K562 (cell line): ENCODE results near the gene DIS3L2. TPM values are rescaled to one million over a fixed set of nuclear protein-coding genes. Genes with fewer than 3 reads are reported as not detected.

Experiments
- ATAC-seq: fragments of 200-7000 bp; cut with Tn5 transposase; 3 replicates; pipeline ENCODE4 v1.9.1; 2020; ENCODE audit warnings: moderate library complexity
- BruUV-seq: library from RNA; stranded (reverse); fragments of 400-500 nt; replicated peaks from 2 replicates; lab custom pipeline; 2021; lab: Mats Ljungman, UMichigan
- CTCF ChIA-PET: fragments of 300-600 bp; formaldehyde crosslinking; extraction: SDS; loops from one replicate; lab custom pipeline; 2021; ENCODE audit warnings: low intra/inter-chr PET ratio; lab: Yijun Ruan, JAX
- POLR2A ChIA-PET: fragments of 300-600, 350-650 bp; sonication (Branson Sonifier 250); formaldehyde crosslinking; extraction: SDS; loops from one replicate; lab custom pipeline; 2021; ENCODE audit warnings: antibody characterized with exemption, inconsistent platforms; lab: Yijun Ruan, JAX
- DNase-seq, 4 experiments: peaks; one replicate each; pipeline versions ENCODE4 v3.0.0 to v3.0.0-alpha.2; 2011 to 2018; ENCODE audit warnings: low spot score in 3 of 4, mixed read lengths in 3 of 4; ENCODE audit errors: extremely low read depth in 1 of 4
- FAIRE-seq: peaks from 2 replicates; lab custom pipeline; 2011; peaks lifted over from hg19 to GRCh38; lab: Jason Lieb, UNC
- H2AFZ ChIP-seq: 2 replicates; pipeline ENCODE4 v1.6.0; 2011; ENCODE audit warnings: low read depth, low read length, control low read depth, inconsistent platforms
- H3K27ac ChIP-seq: fragments of 200-600 bp; 3 replicates; pipeline ENCODE4 v1.8.0; 2011; ENCODE audit warnings: low read depth, mild to moderate bottlenecking, control low read depth, inconsistent platforms, low read length, moderate library complexity, mixed read lengths; ENCODE audit errors: extremely low read depth
- H3K27me3 ChIP-seq, 2 experiments: fragments of 300-600 bp in 1 of 2; 2 replicates in 1 of 2; 3 replicates in 1 of 2; pipeline versions ENCODE4 v1.6.0 to v1.8.0; 2011; ENCODE audit warnings: inconsistent platforms in 2 of 2, low read length in 2 of 2, mild to moderate bottlenecking in 1 of 2, mixed read lengths in 1 of 2, moderate library complexity in 1 of 2; ENCODE audit not compliant: control insufficient read depth in 2 of 2, insufficient read depth in 2 of 2
- H3K36me3 ChIP-seq: fragments of 300-600 bp; 3 replicates; pipeline ENCODE4 v1.8.0; 2011; ENCODE audit warnings: mild to moderate bottlenecking, low read length, inconsistent platforms; ENCODE audit not compliant: control insufficient read depth, insufficient read depth
- H3K4me1 ChIP-seq, 2 experiments: fragments of 200-600 bp in 1 of 2; replicated peaks in 1 of 2; 2 replicates in 1 of 2; 3 replicates in 1 of 2; pipeline versions ENCODE4 v1.5.1 to v1.8.0; 2011; ENCODE audit warnings: inconsistent platforms in 2 of 2, low read length in 2 of 2, mild to moderate bottlenecking in 1 of 2, mixed read lengths in 1 of 2, moderate library complexity in 1 of 2; ENCODE audit not compliant: control insufficient read depth in 2 of 2, insufficient read depth in 2 of 2
- H3K4me2 ChIP-seq: 2 replicates; pipeline ENCODE4 v1.6.1; 2011; ENCODE audit warnings: low read length, control low read depth, inconsistent platforms, mixed read lengths; ENCODE audit not compliant: insufficient read depth
- H3K4me3 ChIP-seq: fragments of 200-600 bp; sonication (generic), shearing (Covaris generic); 2 replicates; pipeline ENCODE4 v1.5.1; 2016; ENCODE audit warnings: control low read depth, inconsistent platforms
- H3K79me2 ChIP-seq: fragments of 200-600 bp; 3 replicates; pipeline ENCODE4 v1.8.0; 2011; ENCODE audit warnings: low read length, inconsistent platforms; ENCODE audit not compliant: control insufficient read depth, insufficient read depth
- H3K9ac ChIP-seq, 2 experiments: 2 replicates each; pipeline versions ENCODE4 v1.6.0 to v1.6.1; 2011; ENCODE audit warnings: low read depth in 2 of 2, low read length in 2 of 2, control low read depth in 1 of 2, inconsistent platforms in 1 of 2, mild to moderate bottlenecking in 1 of 2, mixed read lengths in 1 of 2; ENCODE audit not compliant: insufficient read depth in 1 of 2
- H3K9me1 ChIP-seq: one replicate; pipeline ENCODE4 v1.6.0; 2011; ENCODE audit warnings: inconsistent platforms, mild to moderate bottlenecking, low read length, moderate library complexity; ENCODE audit not compliant: control insufficient read depth, insufficient read depth
- H3K9me3 ChIP-seq: replicated peaks from 2 replicates; pipeline ENCODE4 v1.5.1; 2011; ENCODE audit warnings: low read depth, low read length, inconsistent platforms; ENCODE audit not compliant: control insufficient read depth, insufficient read depth
- H4K20me1 ChIP-seq: replicated peaks from 2 replicates; pipeline ENCODE4 v1.6.1; 2011; ENCODE audit warnings: low read length, inconsistent platforms, mixed read lengths; ENCODE audit not compliant: control insufficient read depth, insufficient read depth
- DNMT1 ChIP-seq: fragments of 450-650 bp; IDR thresholded peaks from 2 replicates; pipeline ENCODE4 v1.6.1; 2016; ENCODE audit warnings: antibody characterized with exemption, mild to moderate bottlenecking
- KLF16 ChIP-seq: IDR thresholded peaks from 2 replicates; pipeline ENCODE4 v1.6.1; 2016; ENCODE audit warnings: antibody characterized with exemption
- RB1 ChIP-seq: fragments of 450-650 bp; IDR thresholded peaks from 2 replicates; pipeline ENCODE4 v1.6.1; 2017; ENCODE audit warnings: low read depth, mild to moderate bottlenecking
- WGBS: fragments of 100-300 bp; shearing (Covaris generic); methylation state at CpG from one replicate; pipeline ENCODE4 v1.1.6; 2016; ENCODE audit warnings: low coverage, mixed read lengths; ENCODE audit not compliant: insufficient coverage; ENCODE audit errors: missing lambda C conversion rate; 5-methylcytosine and 5-hydroxymethylcytosine counted together
- in situ Hi-C: fragments of 300-500 bp; cut with MboI; formaldehyde crosslinking; loops from 4 replicates; pipeline ENCODE4 v1.15.0; 2018; ENCODE audit warnings: inconsistent platforms, mixed read lengths
- intact Hi-C: fragments of 100-400 bp; cut with micrococcal nuclease; formaldehyde crosslinking; loops from 2 replicates; pipeline ENCODE4 v1.14.2; 2022
- polyA plus RNA-seq, 8 experiments: library from polyadenylated mRNA; depleted of rRNA in 4 of 8; stranded (reverse) in 5 of 8; unstranded in 3 of 8; fragments of >200 nt; fragmentation: Nextera tagmentation in 2 of 8; fragmentation: Illumina TruSeq in 1 of 8; extraction: Ambion mirVana in 2 of 8; extraction: Trizol in 1 of 8; gene quantifications; 2 replicates each; pipeline versions ENCODE4 v1.2.1 to v1.2.3, GENCODE V29; 2011 to 2014; ENCODE audit warnings: inconsistent platforms in 1 of 8, missing spikeins in 1 of 8
- total RNA-seq, 7 experiments: library from RNA; depleted of rRNA in 6 of 7; stranded (reverse); fragments of >200 nt in 6 of 7; fragmentation: Illumina TruSeq in 2 of 7; extraction: Trizol in 2 of 7; gene quantifications; 2 replicates each; pipeline versions ENCODE4 v1.2.1 to v1.2.3, GENCODE V29; 2011 to 2021; ENCODE audit warnings: low replicate concordance in 1 of 7
- TF ChIP-seq, protein P1 (sequence below): sonication (generic); formaldehyde crosslinking; IDR thresholded peaks from 2 replicates; pipeline ENCODE4 v1.8.1; 2023; ENCODE audit warnings: mild to moderate bottlenecking, missing genetic modification reagents
- TF ChIP-seq, protein P2 (sequence below), 2 experiments: fragments of 450-650 bp; IDR thresholded peaks; 2 replicates each; pipeline ENCODE4 v1.6.1; 2016; ENCODE audit warnings: mild to moderate bottlenecking in 2 of 2, borderline replicate concordance in 1 of 2, low read depth in 1 of 2, moderate library complexity in 1 of 2
- TF ChIP-seq, protein P3 (sequence below): fragments of 450-650 bp; IDR thresholded peaks from 2 replicates; pipeline ENCODE4 v1.6.1; 2017; ENCODE audit warnings: antibody characterized with exemption, mild to moderate bottlenecking

Gene DIS3L2
- total and polyA plus RNA-seq, 9 of the 15 experiments (the other 6 are each of a cell fraction or from before 2014, with no cell fraction given) = 1.5 to 19.2 (median 11.2) TPM

DNA sequence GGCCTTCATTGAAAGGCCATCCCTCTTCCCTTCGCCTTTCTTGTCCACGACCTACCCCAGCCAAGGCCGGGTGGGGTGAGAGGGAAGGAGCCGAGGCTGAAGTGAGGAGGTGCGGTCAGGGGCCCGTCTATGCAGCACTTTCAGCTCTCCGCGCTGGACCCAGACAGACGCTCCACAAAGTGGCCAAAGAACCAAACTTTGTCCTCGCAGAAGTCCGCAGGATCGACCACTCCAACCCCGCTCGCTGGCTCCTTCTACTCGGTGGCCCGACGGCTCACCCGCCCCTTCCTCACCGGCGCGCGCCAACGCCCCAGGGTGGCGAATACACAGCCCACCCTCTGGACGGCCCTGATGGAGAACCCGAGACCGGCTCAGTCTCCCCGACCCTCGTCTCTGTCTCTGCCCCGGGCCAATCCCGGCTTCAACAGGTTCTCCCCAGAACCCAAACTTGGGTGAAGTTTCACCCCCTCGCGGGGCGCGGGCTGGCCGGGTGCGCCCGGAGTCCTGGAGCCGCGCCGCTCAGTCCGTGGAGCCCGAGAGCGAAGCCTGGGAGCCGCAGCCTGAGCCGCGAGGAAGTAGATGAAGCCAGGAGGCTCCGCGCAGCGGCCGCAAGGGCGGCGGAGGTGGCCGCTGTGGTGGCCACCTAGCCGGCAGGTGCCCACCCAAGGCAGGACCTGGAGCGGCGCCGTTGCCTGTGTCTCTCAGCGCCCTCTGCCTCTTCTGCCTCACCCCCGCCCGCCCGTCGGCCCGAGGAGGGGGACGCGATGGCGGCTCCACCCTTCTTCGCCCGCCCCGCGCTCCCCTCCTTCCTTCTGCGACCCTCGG, 390.4 kb downstream of the DIS3L2 start:
- FAIRE-seq = no peak
- Histone ChIP-seq H2AFZ (no peak overlapping the region), H3K4me1 (no peaks in the 10 kb centered on the region; a peak in 1 of 5 replicates), H3K9ac (no peak overlapping the region), H3K79me2 (no peaks in the 10 kb centered on the region), H3K4me2 (no peak overlapping the region), H3K27ac (no peak overlapping the region), H3K4me3 (no peak overlapping the region), H3K36me3 (no peaks in the 10 kb centered on the region), H4K20me1 (no peaks in the 10 kb centered on the region), H3K9me1 (no peaks in the 10 kb centered on the region), H3K27me3 (peaks cover 0 to 55% of the 10 kb centered on the region in 2 experiments; a peak in 3 of 5 replicates), H3K9me3 (no peaks in the 10 kb centered on the region)
- BruUV-seq = no TSS peak
- no peak for ATAC-seq
- ChIA-PET POLR2A (interaction anchor here (0.6 kb wide), 1 partner anchor 44 kb away, joined by 4 read pairs; no protein-coding TSS in a partner anchor), CTCF (no interaction called here)
- in situ Hi-C loops = no loop called here
- WGBS = 18% methylated on average over 31 of the region's 73 CpGs
- intact Hi-C loops = no loop called here
- no peak for DNase-seq
- TF ChIP-seq, protein P1, sequence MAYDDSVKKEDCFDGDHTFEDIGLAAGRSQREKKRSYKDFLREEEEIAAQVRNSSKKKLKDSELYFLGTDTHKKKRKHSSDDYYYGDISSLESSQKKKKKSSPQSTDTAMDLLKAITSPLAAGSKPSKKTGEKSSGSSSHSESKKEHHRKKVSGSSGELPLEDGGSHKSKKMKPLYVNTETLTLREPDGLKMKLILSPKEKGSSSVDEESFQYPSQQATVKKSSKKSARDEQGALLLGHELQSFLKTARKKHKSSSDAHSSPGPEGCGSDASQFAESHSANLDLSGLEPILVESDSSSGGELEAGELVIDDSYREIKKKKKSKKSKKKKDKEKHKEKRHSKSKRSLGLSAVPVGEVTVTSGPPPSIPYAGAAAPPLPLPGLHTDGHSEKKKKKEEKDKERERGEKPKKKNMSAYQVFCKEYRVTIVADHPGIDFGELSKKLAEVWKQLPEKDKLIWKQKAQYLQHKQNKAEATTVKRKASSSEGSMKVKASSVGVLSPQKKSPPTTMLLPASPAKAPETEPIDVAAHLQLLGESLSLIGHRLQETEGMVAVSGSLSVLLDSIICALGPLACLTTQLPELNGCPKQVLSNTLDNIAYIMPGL (CRISPR knock-in tag) = no peak
- TF ChIP-seq RB1 = no peak
- TF ChIP-seq, protein P2, sequence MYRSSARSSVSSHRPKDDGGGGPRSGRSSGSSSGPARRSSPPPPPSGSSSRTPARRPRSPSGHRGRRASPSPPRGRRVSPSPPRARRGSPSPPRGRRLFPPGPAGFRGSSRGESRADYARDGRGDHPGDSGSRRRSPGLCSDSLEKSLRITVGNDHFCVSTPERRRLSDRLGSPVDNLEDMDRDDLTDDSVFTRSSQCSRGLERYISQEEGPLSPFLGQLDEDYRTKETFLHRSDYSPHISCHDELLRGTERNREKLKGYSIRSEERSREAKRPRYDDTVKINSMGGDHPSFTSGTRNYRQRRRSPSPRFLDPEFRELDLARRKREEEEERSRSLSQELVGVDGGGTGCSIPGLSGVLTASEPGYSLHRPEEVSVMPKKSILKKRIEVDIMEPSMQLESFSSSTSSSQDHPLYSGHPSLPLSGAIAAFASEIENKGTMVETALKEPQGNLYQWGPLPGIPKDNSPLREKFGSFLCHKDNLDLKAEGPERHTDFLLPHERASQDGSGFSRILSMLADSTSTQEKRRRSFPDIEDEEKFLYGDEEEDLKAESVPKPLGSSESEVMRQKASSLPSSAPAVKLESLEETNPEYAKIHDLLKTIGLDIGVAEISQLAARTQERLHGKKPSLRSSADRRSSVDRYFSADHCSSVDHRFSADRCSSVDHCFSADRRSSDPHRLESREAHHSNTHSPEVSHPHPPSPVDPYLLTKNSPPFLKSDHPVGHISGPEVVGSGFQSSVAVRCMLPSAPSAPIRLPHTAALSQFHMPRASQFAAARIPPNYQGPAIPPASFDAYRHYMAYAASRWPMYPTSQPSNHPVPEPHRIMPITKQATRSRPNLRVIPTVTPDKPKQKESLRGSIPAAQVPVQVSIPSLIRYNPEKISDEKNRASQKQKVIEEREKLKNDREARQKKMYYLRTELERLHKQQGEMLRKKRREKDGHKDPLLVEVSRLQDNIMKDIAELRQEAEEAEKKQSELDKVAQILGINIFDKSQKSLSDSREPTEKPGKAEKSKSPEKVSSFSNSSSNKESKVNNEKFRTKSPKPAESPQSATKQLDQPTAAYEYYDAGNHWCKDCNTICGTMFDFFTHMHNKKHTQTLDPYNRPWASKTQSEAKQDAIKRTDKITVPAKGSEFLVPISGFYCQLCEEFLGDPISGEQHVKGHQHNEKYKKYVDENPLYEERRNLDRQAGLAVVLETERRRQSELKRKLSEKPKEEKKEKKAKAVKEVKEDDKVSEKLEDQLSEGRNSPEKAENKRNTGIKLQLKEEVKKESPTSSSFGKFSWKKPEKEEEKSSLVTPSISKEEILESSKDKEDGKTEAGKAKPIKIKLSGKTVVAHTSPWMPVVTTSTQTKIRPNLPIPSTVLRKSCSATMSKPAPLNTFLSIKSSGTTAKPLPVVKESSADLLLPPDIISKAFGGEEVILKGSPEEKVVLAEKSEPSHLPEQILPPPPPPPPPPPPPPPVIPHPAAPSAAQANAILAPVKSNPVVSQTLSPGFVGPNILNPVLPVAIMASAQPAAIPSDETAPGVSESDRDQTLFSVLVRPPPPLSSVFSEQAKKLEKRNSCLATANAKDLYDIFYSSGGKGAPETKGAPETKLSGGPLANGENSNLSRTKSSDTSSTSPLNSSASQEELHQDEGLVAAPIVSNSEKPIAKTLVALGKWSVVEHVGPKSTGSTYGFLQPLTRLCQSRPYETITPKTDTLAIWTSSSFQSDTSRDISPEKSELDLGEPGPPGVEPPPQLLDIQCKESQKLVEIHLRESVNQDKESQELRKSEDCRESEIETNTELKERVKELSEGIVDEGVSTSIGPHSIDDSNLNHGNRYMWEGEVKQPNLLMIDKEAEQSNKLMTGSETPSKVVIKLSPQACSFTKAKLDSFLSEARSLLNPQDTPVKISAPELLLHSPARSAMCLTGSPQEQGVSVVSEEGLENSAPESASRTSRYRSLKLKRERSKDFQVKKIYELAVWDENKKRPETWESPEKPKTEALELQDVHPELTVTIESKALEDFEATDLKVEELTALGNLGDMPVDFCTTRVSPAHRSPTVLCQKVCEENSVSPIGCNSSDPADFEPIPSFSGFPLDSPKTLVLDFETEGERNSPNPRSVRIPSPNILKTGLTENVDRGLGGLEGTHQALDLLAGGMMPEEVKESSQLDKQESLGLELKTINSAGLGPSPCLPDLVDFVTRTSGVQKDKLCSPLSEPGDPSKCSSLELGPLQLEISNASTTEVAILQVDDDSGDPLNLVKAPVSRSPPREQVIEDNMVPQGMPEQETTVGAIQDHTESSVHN (IDR thresholded peaks at IDR 0.05; ENCODE audit: borderline replicate concordance in 1 of 2, low read depth in 1 of 2) = no peak
- no peak for TF ChIP-seq KLF16
- no peak for TF ChIP-seq DNMT1
- TF ChIP-seq, protein P3, sequence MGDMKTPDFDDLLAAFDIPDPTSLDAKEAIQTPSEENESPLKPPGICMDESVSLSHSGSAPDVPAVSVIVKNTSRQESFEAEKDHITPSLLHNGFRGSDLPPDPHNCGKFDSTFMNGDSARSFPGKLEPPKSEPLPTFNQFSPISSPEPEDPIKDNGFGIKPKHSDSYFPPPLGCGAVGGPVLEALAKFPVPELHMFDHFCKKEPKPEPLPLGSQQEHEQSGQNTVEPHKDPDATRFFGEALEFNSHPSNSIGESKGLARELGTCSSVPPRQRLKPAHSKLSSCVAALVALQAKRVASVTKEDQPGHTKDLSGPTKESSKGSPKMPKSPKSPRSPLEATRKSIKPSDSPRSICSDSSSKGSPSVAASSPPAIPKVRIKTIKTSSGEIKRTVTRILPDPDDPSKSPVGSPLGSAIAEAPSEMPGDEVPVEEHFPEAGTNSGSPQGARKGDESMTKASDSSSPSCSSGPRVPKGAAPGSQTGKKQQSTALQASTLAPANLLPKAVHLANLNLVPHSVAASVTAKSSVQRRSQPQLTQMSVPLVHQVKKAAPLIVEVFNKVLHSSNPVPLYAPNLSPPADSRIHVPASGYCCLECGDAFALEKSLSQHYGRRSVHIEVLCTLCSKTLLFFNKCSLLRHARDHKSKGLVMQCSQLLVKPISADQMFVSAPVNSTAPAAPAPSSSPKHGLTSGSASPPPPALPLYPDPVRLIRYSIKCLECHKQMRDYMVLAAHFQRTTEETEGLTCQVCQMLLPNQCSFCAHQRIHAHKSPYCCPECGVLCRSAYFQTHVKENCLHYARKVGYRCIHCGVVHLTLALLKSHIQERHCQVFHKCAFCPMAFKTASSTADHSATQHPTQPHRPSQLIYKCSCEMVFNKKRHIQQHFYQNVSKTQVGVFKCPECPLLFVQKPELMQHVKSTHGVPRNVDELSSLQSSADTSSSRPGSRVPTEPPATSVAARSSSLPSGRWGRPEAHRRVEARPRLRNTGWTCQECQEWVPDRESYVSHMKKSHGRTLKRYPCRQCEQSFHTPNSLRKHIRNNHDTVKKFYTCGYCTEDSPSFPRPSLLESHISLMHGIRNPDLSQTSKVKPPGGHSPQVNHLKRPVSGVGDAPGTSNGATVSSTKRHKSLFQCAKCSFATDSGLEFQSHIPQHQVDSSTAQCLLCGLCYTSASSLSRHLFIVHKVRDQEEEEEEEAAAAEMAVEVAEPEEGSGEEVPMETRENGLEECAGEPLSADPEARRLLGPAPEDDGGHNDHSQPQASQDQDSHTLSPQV = no peak
